Loucy (cell line): ENCODE measurements around the gene EIF1.
A peak's percentile ranks its signal among the peaks of the same experiment; 100 is the strongest.

ENCODE experiments used
- H2AFZ ChIP-seq: fragments of 200-600 bp; sonication (generic); 2 replicates; pipeline ENCODE4 v1.6.0; 2016; ENCODE audit warnings: antibody characterized with exemption, mild to moderate bottlenecking, low read length, moderate library complexity
- H3F3A ChIP-seq: fragments of 200-600 bp; 2 replicates; pipeline ENCODE4 v1.6.0; 2016; ENCODE audit warnings: antibody characterized with exemption, low read depth, mild to moderate bottlenecking
- H3K27me3 ChIP-seq: fragments of 200-600 bp; sonication (generic); 2 replicates; pipeline ENCODE4 v1.6.1; 2014; ENCODE audit warnings: low read length, mild to moderate bottlenecking; ENCODE audit not compliant: insufficient read depth, poor library complexity, severe bottlenecking
- H3K36me3 ChIP-seq: fragments of 200-600 bp; sonication (generic); 2 replicates; pipeline ENCODE4 v1.6.1; 2016; ENCODE audit warnings: low read length; ENCODE audit not compliant: insufficient read depth
- H3K4me1 ChIP-seq: fragments of 200-600 bp; sonication (generic); 2 replicates; pipeline ENCODE4 v1.5.1; 2014; ENCODE audit warnings: low read length, mild to moderate bottlenecking; ENCODE audit not compliant: insufficient read depth, poor library complexity, severe bottlenecking
- H3K4me2 ChIP-seq: fragments of 200-600 bp; sonication (generic); 2 replicates; pipeline ENCODE4 v1.6.0; 2014; ENCODE audit warnings: antibody characterized with exemption, low read length, low read depth, mild to moderate bottlenecking; ENCODE audit not compliant: poor library complexity, severe bottlenecking
- H3K4me3 ChIP-seq: fragments of 200-600 bp; sonication (generic); 2 replicates; pipeline ENCODE4 v1.5.1; 2014; ENCODE audit warnings: low read length, mild to moderate bottlenecking, mixed read lengths; ENCODE audit not compliant: poor library complexity, severe bottlenecking
- H3K79me2 ChIP-seq: fragments of 200-600 bp; sonication (generic); 2 replicates; pipeline ENCODE4 v1.6.1; 2014; ENCODE audit warnings: low read length; ENCODE audit not compliant: insufficient read depth
- H3K9ac ChIP-seq: fragments of 200-600 bp; sonication (generic); 2 replicates; pipeline ENCODE4 v1.6.0; 2014; ENCODE audit warnings: mild to moderate bottlenecking, low read depth, low read length, moderate library complexity; ENCODE audit not compliant: poor library complexity, severe bottlenecking
- H3K9me2 ChIP-seq: fragments of 200-600 bp; sonication (generic); replicated peaks from 2 replicates; pipeline ENCODE4 v1.6.1; 2016; ENCODE audit warnings: low read depth, low read length, mixed read lengths
- H3K9me3 ChIP-seq: fragments of 200-600 bp; sonication (generic); 2 replicates; pipeline ENCODE4 v1.6.1; 2014; ENCODE audit warnings: mild to moderate bottlenecking, antibody characterized with exemption, low read length, low read depth; ENCODE audit not compliant: insufficient read depth
- H4K20me1 ChIP-seq: fragments of 200-600 bp; sonication (generic); 2 replicates; pipeline ENCODE4 v1.6.0; 2014; ENCODE audit warnings: antibody characterized with exemption, low read length, mild to moderate bottlenecking; ENCODE audit not compliant: insufficient read depth, poor library complexity, severe bottlenecking
- EZH2phosphoT487 ChIP-seq: fragments of 200-600 bp; IDR thresholded peaks from 2 replicates; pipeline ENCODE4 v1.6.1; 2018; ENCODE audit warnings: antibody characterized with exemption, mild to moderate bottlenecking, moderate library complexity, borderline replicate concordance
- TF ChIP-seq, protein P1 (sequence below): fragments of 200-600 bp; sonication (generic); conservative IDR thresholded peaks from 2 replicates; pipeline ENCODE4 v1.5.1; 2014; ENCODE audit warnings: mild to moderate bottlenecking, antibody characterized with exemption, low read length

EIF1 gene

DNA sequence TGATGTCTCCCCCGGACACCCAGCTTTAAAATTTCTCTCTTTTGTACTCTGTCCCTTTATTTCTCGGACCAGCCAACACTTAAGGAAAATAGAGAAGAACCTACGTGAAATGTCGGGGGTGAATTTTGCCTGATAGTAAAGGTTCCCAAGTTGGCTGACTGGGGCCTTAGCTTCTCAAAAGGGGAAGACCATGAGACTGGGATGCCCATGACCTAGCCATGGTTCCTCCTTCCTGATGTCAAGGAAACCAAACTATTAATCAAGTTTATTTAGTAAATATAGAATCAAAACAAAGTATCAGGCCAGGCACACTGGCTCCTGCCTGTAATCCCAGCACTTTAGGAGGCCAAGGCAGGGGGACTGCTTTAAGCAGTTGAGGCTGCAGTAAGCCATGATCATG, 2.4 kb upstream of the EIF1 start:
- no peaks in the 10 kb centered on the region for H3K9me3 ChIP-seq
- H4K20me1 ChIP-seq = peaks cover 22% of the 10 kb centered on the region
- H3K36me3 ChIP-seq = peaks cover 19% of the 10 kb centered on the region
- H3F3A ChIP-seq = no peaks in the 10 kb centered on the region
- H3K9ac ChIP-seq = no peak overlapping the region
- no peak overlapping the region for H3K4me2 ChIP-seq
- no peak overlapping the region for H3K4me3 ChIP-seq
- H3K9me2 ChIP-seq = no peaks in the 10 kb centered on the region
- H3K4me1 ChIP-seq = peaks cover 22% of the 10 kb centered on the region
- TF ChIP-seq, protein P1, sequence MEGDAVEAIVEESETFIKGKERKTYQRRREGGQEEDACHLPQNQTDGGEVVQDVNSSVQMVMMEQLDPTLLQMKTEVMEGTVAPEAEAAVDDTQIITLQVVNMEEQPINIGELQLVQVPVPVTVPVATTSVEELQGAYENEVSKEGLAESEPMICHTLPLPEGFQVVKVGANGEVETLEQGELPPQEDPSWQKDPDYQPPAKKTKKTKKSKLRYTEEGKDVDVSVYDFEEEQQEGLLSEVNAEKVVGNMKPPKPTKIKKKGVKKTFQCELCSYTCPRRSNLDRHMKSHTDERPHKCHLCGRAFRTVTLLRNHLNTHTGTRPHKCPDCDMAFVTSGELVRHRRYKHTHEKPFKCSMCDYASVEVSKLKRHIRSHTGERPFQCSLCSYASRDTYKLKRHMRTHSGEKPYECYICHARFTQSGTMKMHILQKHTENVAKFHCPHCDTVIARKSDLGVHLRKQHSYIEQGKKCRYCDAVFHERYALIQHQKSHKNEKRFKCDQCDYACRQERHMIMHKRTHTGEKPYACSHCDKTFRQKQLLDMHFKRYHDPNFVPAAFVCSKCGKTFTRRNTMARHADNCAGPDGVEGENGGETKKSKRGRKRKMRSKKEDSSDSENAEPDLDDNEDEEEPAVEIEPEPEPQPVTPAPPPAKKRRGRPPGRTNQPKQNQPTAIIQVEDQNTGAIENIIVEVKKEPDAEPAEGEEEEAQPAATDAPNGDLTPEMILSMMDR = no peak
- TF ChIP-seq EZH2phosphoT487 = no peak
- peaks cover 7% of the 10 kb centered on the region for H3K27me3 ChIP-seq
- H2AFZ ChIP-seq = no peak overlapping the region
- H3K79me2 ChIP-seq = peaks cover 25% of the 10 kb centered on the region

DNA sequence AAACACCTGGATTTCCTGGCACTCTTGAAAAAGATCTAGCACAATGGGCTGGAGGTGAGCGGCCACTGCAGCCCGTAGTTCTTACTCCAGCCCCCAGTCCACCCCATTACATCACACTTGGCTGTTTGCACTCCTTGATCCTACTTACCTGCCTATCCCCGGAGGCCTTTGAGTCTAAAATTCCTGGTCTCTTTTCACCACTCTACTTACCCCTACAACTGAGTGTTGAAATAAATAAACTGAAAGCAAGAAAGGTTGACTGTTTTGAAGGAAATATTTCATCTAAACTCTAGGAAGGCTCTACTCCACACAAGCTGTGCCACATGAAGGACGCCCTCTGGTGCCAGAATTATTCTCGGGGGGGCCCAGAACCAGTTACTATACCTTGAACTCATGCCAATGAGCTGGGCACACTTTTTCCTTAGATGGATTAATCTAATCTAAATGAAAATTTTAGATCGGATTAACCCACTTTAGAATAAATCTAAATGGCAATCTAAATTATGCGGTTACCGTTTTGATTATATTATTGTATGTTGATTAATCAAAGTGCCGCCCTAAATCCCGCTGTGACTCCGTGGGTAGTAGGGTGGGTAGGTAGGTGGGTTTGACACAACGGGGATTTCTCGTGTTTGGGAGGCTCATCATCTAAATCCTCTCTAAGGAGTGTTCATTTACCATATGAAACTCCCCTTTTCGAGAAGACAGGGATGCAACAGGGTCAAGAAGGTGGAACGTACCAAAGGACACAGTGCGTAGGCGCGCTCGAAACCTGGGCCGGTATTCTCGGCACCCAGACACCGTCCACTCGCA, 651 bp upstream of the EIF1 start:
- Histone ChIP-seq H3K9me3 (no peaks in the 10 kb centered on the region), H3K4me1 (peaks cover 28% of the 10 kb centered on the region), H3K4me2 (peak overlapping the region; percentile 79), H4K20me1 (peaks cover 38% of the 10 kb centered on the region), H3K79me2 (peaks cover 43% of the 10 kb centered on the region), H2AFZ (peak overlapping the region; percentile 79), H3K9me2 (no peaks in the 10 kb centered on the region), H3K27me3 (peaks cover 7% of the 10 kb centered on the region), H3F3A (no peaks in the 10 kb centered on the region), H3K9ac (peak overlapping the region; percentile 75), H3K36me3 (peaks cover 37% of the 10 kb centered on the region), H3K4me3 (peak overlapping the region; percentile 93)
- TF ChIP-seq EZH2phosphoT487 = no peak
- TF ChIP-seq, protein P1 = peak; percentile 77

- Histone ChIP-seq H3K9me2 (no peaks in the 10 kb centered on the region), H3K9me3 (no peaks in the 10 kb centered on the region), H3F3A (peaks cover 3% of the 10 kb centered on the region; the same call in 1 of the 2 replicates), H3K9ac (peak overlapping the region; percentile 98), H3K4me3 (peak overlapping the region; percentile 93), H2AFZ (no peak overlapping the region), H3K27me3 (peaks cover 7% of the 10 kb centered on the region), H3K4me1 (peaks cover 28% of the 10 kb centered on the region), H4K20me1 (peaks cover 38% of the 10 kb centered on the region), H3K79me2 (peaks cover 43% of the 10 kb centered on the region), H3K36me3 (peaks cover 49% of the 10 kb centered on the region), H3K4me2 (peak overlapping the region; percentile 95)
- no peak for TF ChIP-seq EZH2phosphoT487
- TF ChIP-seq, protein P1 = peak; percentile 81
Observed at GRCh38 chr17:41689497-41690299, 1.0 kb downstream of the EIF1 start.
